GM21528 (cell line): Measurements from ENCODE around the gene UFM1.
"Not testable (repeated sequence)": the region's sequence is repeated elsewhere in the genome, so short reads cannot be mapped to it uniquely, and the experiment has no call there.

Experiments used
- ATAC-seq: cut with Tn5 transposase; IDR thresholded peaks from one replicate; pipeline ENCODE4 v1.9.1; 2021; ENCODE audit warnings: mild to moderate bottlenecking, moderate library complexity; ENCODE audit not compliant: unreplicated experiment, low FRiP score

The UFM1 gene

DNA sequence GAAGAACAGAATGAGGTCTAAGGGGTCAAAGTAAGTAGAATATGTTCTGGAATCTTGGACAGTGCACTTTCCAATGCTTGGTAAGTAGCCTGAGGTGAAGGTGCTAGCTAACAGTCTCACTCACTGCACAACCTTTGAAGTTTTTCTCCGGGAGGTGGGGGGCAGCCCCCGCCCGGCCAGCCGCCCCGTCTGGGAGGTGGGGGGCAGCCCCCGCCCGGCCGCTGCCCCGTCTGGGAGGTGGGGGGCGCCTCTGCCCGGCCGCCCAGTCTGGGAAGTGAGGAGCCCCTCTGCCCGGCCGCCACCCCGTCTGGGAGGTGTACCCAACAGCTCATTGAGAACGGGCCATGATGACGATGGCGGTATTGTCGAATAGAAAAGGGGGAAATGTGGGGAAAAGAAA is 14.1 kb downstream of the UFM1 start:
- not testable (repeated sequence) for ATAC-seq

DNA sequence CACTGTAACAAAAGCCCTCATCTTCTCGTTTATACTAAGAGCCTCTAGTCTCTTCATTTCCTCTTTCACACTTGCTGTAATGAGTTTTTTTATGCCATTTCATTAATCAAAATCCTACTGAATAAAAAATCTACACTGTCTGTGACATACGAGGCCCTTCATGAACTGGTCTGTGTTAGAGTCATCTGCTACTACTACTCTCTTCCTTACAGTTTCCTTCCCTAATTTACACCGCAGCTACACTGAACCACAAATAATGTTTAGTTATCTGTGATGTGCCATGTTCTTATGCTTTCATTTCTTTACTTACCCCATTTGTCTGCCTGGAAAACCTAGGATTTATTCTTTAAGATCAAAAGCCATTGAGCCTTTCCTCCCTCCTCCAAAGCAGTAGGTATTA is 16.0 kb downstream of the UFM1 start:
- no peak for ATAC-seq

DNA sequence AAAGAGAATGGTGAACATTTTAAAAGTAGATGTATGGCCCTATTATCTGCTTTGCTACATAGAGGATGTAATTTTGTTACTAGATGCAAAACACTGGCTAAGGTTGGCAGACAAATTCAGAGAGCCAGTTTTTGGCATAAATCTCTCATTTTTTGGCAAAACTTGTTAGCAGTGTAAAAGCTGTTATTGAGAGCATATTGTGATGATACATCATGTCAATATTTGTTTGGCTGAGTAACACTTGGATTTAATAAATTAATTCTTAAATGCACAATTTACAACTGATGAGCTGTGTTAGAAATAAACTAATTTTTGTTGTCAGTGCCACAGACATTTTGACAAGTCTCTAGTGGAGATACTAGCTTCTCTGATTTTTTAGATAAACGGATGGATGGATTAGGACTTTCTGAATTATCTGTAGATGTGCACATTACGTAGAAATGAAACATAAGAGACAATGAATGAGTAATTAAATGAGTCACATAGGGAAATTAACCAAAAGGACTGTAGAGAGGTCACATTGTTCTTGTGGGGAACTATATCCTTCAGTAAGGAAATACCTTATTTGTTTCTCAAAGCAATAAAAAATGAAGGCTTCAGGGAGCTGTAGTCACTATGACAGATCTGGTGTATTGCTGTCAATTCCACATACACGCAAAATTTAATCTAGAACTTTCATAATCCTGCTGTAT is 17.4 kb downstream of the UFM1 start:
- no peak for ATAC-seq

DNA sequence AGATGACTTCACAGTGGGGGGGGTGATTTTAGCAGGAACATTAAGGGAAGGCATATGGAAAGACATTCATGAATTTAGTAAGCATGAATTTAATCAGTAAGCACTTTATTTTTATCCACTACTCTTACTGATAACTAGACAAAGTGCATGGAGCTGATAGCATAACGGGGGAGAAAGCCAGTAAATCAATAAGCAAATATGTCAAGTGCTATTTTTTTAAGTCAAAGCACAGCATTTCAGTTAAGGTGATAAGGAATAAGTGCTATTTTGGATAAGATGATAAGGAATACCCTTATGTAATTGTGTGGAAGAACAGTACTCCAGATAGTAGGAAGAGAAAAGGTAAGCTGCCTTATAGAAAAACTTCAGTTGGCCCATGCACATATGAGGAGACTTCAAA is 19.4 kb downstream of the UFM1 start:
- ATAC-seq, result no peak

DNA sequence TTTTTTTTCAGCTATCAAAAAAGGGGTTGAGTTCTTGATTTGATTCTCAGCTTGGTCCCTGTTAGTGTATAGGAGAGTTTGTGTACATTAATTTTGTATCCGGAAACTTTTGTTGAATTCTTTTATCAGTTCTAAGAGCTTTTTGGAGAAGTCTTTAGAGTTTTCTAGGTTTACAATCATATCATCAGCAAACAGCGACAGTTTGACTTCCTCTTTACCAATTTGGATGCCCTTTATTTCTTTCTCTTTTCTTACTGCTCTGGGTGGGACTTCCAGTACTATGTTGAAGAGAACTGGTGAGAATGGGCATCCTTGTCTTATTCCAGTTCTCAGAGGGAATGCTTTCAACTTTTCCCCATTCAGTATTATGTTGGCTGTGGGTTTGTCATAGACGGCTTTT is 20.4 kb downstream of the UFM1 start:
- not testable (repeated sequence) for ATAC-seq

DNA sequence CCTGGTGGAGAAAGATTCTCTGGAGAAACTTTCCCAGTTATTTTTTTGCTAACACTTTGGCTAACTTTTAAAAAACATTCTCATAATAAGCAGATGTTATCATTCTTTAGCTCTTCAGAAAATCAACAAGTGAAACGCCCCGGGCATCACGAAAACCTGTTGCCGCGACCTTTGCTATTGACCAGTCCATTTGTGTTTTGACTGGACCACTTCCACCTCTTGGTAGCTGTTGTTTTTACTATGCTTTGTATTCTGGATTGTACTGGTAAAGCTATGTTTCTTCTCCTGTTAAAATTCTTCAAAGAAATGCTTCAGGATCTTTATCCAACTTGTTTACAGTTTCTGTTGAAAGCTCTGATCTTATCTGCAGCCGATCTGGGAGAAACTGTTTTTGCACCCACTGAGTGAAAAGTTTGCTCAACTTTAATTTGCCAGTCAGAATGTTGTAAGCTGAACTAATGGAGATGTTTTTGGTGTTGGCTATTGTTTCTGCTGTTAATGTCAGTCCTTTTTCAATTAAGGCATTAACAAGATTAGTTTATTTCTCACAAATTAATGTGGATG is 23.3 kb downstream of the UFM1 start:
- no peak for ATAC-seq

DNA sequence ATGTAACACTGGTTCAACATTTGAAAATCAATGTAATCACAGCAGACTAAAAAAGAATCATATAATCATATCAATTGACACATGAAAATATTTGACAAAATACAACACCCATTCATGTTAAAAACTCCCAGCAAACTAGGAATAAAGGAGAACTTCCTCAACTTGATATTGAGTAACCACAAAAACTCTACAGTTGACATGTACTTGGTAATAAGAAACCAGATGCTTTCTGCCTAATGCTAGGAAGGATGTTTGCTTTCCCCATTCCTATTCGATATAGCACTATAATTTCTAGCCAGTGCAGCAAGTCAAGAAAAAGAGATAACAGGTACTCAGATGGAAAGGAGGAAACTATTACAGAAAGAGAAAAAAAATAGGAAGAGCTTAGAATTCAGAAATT is 26.9 kb downstream of the UFM1 start:
- no peak for ATAC-seq

DNA sequence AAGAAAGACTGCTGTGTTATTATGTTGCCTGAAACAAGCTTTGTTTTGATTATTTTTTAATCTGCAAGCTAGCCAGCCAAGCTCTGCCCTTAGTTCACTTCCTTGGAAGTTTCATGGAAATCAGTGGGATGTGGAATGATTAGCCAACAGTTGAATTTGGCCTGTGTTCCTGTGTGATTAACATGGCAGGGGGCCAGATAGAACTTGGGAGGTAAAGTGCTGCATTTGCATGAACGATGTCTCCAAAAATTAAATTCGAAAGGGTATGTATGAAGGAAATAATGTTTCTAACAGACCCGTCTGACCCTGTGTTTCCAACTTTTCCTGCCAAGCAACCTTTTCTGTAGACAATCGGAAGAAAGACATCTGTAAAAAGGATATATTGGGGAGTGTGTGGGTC is 32.2 kb downstream of the UFM1 start:
- ATAC-seq, result no peak

DNA sequence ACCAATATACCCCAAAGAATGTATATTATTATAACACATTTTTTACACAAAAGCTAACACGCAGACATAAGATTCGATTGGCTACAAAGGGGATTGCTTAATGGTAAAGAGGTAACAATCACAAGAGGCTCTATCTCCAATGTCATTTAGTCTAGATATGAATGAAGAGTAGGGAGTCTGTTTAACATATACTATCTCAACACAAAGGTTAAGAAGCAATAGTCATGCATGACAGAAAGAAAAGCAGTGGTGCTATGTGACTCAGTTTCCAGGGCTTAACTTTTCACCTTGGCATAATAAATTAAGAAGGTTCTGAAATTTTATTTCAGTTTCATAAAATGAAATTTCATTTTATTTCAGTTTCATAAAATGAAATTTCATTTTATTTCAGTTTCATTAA is 33.3 kb downstream of the UFM1 start:
- no peak for ATAC-seq

DNA sequence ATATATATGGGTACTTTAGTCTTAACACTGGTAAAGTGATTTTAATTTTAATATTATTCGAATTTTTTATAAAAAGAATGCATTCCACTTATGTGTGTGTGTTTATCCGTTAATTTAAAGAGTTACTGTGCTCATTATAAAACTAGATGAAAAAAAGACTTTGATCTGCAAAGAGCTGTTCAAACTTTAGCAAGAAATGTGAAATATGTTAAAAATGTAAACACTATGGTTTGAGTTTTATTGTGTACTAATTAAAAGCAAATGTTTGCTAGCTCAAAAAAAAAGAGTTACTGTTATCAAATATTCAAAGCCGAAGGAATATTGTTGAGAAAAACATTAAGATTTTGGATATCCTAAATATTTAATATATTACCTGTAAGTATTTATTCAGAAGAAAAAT is 34.5 kb downstream of the UFM1 start:
- ATAC-seq, result no peak

DNA sequence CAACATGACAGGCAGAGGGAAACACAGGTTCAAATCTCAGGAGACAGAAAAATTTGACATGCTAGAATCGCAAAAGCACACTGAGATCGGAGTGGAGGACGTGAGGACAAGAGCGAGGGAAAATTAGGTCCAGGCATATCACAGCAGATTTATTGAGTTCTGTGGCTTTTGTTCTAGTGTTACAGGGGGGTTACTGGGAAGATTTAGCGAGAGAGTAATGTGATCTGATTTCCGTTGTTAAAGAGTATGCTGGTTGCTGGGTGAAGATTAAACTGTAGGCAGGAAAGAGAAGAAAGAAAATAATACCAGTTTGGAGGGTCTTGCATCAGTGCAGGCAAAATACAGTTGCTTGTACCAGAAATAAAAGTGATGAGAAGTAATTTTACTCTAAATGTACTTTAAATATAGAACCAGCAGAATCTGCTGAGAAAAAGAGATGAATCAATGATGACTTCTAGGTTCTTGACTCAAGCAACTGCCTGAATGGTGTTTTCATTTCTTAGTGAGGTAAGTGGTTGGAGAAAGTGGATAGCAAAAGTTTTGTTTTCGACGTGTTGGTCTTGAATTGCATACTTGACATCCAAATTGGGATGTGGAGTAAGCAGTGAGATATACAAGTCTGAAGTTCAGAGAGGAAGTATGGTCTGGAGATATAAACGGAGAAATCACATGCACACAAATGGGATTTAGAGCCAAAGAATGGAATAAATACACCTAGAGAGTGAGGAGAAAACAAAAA is 35.7 kb downstream of the UFM1 start:
- no peak for ATAC-seq

DNA sequence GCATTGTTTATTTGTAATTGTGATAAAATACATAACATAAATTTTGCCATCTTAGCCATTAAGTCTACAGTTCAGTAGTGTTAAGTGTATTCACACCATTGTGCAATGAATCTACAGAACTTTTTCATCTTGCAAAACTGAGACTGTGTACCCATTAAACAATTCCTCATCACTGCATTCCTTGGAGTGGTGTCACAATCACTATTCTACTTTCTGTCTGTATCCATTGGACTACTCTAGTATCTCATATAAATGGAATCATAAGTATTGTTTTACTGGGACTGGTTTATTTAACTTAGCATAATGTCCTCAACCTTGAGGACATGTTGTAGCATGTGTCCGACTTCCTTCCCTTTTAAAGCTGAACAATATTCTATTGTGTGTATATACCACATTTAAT is 36.8 kb downstream of the UFM1 start:
- ATAC-seq, result no peak

DNA sequence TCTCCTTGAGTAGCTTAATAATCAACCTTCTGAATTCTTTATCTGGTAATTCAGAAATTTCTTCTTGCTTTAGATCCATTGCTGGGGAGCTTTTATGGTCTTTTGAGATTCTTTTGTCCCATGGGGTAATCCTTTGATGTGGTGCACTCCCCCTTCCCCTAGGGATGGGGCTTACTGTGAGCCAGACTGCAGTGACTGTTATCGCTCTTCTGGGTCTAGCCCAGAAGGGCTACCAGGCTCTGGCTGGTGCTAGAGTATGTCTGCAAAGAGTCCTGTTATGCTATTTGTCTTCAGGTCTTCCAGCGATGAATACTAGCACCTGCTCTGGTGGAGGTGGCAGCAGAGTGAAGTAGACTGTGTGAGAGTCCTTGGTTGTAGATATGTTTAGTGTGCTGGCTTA is 41.7 kb downstream of the UFM1 start:
- ATAC-seq, result no peak

DNA sequence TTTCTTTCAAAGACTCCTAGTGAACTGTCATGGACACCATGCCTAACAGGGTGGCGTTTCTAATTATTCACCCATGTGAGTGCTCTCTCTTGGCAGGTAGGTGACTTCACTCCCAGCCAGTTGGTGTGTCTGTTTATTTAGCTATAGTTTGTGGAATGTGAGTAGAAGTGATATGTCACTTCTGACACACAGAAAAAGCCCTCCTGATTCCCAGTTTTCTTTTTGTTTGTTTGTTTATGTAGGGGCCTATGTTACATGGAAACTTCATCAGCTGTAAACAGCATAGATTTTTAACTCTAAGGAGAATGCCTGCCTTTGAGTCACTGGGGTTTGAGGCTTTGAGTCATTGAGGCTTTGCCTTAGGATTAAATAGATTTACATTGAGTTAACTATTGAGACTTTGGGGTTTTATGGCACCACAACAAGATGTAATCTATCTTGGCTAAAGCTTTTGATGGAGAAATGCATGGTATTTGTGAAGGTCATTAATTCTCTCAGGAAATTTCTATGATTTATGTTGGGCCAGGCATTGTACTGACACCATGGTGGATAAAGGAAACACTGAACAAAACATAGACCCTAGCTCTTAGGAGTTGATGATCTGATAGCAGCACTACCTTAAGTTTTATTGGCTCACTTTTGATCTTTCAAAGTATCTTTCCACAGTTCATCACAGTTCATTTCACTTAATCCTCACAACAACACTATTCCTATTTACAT is 45.3 kb downstream of the UFM1 start:
- no peak for ATAC-seq

DNA sequence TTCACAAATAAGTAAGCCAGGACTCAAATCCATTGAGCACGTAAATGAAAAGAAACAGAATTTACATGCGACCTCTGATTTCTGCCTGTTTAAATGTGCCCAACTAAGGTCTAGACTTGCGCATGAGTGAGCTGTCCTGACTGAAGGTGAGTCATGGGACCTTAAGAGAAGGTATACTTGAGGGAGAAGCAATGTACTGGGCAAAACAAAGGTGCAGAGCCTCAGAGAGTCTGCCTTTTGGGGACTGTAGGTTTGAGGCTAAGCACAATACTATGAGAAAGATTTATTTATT is 45.8 kb downstream of the UFM1 start:
- ATAC-seq, result no peak

DNA sequence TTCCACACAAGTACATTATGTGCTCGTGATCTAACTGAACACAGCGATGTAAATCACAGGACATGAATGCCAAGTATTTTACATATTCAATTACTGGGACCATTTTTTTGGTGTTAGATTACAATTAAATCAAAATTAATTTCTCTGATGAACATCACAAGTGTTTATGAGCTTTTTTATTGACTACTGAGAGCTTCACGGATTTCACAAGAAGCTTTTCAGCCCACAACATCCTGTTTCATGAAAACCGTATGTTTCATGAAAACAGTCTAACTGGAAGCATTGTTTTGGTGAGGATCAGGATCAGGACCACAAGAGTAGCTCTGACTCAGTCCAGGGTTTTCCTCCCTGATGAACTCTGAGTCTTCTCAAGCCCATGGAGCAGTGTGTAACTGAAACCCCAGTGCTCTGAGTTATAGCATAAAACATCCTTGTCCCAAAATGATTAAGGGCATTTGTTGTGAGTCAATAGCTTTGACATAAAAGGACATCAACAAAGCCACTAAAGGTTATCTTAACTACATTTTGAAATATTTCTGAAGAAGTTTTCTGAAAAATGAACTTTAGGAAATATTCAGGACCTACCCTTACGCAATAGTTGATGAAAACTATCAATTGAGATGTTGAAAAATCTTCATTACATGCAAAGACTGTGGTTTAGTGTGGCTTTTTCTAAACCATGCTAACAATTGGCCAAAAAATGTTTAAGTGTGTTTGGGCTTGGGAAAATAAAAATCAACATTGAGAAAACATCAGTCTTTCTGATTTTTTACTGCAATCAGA is 49.3 kb downstream of the UFM1 start:
- ATAC-seq, result no peak

DNA sequence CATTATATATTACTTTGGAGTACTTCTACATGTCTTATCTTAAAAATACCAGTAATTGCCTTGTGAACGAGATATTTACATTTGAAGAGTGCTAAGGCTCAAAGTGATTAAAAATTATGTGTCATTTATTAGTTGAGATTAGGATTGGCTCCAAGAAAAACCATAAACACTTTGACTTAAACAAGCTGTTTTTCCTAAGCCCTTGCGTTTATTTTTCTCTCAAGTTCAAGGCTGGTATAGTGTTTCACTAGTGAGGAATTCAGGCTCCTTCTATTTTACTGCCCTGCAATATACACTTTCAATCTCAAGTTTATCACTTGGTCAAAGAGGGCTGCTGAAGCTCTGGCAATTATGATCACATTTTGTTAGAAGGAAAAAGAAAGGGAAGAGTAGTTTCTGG is 49.9 kb downstream of the UFM1 start:
- no peak for ATAC-seq

DNA sequence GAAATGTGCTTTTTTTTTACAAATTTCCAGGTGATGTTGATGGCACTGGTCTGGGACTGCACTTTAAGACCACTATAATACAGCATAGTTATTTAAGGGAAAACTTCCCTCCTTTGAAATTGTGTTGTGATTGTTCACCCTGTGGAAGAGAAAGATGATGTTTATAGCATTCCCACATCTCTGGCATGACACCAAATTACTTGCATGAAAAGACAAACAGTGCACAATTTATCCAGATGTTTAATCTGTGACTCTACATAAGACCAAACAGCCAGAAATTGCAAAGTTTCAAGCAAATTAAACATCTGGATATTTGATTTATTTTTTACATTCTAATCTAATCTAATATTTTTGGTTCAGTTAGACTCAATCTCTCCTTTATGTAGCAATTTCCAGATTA is 51.6 kb downstream of the UFM1 start:
- ATAC-seq, result no peak

DNA sequence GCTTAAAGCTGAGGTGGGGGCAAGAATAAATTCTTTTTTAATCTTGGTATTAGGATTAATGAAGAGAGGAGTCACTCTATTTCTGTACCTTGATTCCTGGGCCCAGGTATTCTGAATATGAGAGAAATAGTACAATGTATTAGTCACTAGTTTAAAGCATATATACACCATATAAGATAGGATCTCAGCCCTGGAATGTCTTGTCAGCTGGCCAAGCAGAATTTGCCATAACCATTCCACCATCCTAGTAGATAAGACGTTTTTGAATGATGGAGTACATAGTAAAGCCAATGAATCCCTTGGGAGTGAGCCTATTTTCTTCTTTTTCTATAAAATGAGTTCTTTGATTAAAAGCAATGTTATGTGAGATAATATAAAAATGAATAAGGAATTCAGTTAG is 55.6 kb downstream of the UFM1 start:
- no peak for ATAC-seq

DNA sequence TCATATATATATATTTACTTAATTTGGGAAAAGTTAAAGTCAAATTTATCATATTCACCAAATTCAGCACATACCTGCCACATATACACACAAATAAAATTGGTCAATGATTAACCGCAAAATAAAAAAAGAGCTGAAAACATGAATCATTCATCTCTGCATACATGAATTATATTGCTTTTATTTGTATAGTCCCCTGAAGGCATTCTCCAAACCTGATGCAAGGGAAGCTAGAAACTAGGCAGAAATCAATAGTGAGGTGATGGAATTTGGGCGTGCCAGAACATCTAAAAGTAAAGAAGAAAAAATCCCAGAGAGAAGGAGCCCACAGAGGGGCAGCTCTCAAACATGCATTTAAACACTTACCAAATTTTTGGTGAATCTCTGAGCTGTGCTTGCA is 60.1 kb downstream of the UFM1 start:
- no peak for ATAC-seq

DNA sequence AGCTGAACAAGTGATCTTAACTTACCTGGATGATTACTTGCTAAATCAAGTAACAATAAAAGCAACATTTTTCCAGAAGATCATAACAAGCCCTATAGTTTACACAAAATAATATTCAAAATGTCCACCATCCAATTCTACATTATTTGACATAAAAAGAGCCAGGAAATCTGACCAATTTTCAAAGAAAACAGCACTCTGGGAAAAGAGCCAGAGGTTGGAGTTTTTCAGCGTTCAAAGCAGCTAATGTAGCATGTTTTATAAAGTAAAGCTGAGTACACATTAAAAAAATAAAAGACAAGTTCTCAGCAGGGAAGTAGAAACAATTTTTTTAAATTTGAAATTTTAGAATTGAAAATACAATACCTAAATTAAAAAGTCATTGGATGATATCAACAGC is 62.6 kb downstream of the UFM1 start:
- no peak for ATAC-seq
